GM19372 (cell line): ENCODE measurements around the gene CDH20.

Experiments
- ATAC-seq: cut with Tn5 transposase; IDR thresholded peaks from one replicate; pipeline ENCODE4 v1.9.1; 2021; ENCODE audit warnings: mild to moderate bottlenecking, low read depth, moderate library complexity; ENCODE audit not compliant: unreplicated experiment

CDH20 gene

DNA sequence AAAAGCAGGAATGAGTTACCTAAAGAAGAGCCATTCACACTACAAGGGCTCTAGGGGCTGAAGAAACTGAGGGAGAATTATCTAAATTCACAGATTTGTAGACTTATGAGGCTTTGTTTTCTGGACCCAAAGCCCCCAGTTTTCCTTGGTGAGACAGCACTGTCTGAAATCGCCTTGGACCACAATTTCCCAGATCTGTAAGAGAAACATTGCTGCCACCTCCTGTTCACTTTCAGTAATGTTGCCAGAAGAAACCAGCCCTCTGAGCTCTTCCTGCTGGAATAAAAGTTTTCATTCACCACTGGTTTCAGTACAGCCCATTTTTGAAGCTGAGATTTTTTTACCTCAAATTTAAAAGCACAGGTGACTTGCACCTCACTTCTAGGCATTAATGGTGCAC is 169.2 kb downstream of the CDH20 start:
- ATAC-seq: peak; percentile 58

GRCh38 chr18:61503688-61504087 is 170.5 kb downstream of the CDH20 start:
- no peak for ATAC-seq

DNA sequence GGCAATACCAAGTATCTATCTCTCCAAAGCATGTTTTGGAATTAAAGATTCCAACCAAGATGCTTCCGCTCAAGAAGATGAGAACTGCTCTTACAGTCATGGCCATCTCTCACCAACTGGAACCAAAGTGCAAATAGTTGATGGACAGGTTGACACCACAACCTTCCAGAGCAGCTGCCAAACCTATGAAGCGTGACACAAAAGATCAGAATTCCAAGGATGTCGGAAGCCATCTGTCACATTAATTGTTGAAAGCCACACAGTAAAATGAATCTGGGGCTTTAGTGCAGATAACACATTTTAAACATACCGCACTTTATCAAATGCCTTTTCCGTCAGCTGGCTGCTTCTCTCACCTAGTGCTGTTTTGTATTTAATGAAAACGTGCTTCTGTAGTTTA is 195.7 kb downstream of the CDH20 start:
- ATAC-seq: no peak

GRCh38 chr18:61530681-61531080 is 197.5 kb downstream of the CDH20 start:
- no peak for ATAC-seq

- no peak for ATAC-seq
Observed at GRCh38 chr18:61531182-61531581, 198.0 kb downstream of the CDH20 start.

GRCh38 chr18:61531891-61532290 is 198.7 kb downstream of the CDH20 start:
- no peak for ATAC-seq

- ATAC-seq: no peak
Observed at GRCh38 chr18:61535401-61535800, 202.2 kb downstream of the CDH20 start.

- ATAC-seq: no peak
Observed at GRCh38 chr18:61541673-61542072, 208.4 kb downstream of the CDH20 start.

DNA sequence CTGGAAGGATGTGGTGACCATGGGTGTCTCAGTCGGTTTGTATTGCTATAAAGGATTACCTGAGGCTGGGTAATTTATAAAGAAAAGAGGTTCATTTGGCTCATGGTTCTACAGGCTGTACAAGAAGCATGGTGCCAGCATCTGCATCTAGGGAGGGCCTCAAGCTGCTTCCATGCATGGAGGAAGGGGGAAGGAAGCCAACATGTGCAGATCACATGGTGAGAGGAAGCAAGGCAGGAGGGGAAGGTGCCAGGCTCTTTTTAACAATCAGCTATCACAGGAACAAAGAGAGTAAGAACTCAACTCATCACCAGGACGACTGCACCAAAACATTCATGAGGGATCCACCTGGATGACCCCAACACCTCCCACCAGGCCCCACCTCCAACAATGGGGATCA is 209.4 kb downstream of the CDH20 start:
- ATAC-seq: no peak

DNA sequence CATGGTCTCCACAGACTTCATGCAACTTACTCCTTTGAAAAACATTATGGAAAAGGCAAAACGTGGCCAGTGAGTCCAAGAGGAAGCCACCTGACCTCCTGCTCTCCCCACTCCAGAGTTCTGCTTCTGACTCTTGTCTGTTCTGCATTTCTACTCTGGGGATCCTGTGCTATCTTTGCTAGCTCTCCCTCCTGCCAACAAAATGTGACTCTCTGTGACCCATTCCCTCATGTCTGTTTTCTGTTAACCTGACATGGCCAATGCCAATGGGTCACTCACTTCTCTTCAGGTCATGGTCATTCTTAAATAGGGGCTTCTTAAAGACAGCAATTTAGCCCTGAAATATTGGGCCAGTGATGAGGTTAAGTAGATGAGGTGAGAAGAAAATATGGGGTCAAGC is 210.3 kb downstream of the CDH20 start:
- ATAC-seq: no peak

DNA sequence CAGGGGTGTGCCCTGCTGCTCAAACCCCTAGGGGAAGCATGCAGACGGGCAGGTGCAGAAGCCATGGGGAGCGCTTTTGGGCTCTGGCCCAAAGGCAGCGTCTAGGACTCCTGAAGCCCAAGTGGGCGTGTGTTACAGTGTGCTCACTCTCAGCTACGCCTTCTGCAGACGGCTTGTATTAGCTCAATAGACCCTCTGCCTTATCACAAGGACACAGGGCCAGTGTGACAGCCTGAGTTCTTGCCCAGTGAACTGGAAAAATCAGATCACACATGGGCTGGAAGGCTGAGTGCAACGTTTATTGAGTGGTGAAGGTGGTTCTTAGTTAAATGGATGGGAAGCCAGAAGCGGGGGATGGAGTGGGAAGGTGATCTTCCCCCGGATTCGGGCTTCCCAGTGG is 210.9 kb downstream of the CDH20 start:
- no peak for ATAC-seq

GRCh38 chr18:61545281-61546245 is 212.3 kb downstream of the CDH20 start:
- no peak for ATAC-seq

GRCh38 chr18:61546590-61546989 is 213.4 kb downstream of the CDH20 start:
- ATAC-seq: no peak

GRCh38 chr18:61549416-61549815 is 216.2 kb downstream of the CDH20 start:
- no peak for ATAC-seq

GRCh38 chr18:61549889-61550288 is 216.7 kb downstream of the CDH20 start:
- no peak for ATAC-seq

DNA sequence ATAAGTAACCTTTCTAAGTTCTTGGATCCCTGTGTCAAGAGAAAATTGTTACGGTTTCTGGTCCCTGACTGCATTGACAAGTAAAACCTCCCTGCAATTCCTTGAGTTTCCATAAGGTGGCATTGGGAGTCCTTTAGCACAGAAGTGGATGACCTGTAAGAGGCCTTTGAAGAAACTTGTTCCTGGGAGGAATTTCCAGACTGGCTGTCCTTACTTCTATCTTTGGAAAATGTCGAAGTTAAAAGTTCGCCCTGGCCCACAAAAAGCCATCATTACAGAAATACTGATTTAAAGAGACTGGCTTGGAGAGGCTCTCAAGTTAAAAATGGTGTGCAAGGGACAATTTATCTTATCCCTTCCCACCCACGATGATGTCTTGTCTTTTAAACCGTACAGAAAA is 218.4 kb downstream of the CDH20 start:
- ATAC-seq: peak; percentile 75

- no peak for ATAC-seq
Observed at GRCh38 chr18:61553045-61553659, 219.9 kb downstream of the CDH20 start.

DNA sequence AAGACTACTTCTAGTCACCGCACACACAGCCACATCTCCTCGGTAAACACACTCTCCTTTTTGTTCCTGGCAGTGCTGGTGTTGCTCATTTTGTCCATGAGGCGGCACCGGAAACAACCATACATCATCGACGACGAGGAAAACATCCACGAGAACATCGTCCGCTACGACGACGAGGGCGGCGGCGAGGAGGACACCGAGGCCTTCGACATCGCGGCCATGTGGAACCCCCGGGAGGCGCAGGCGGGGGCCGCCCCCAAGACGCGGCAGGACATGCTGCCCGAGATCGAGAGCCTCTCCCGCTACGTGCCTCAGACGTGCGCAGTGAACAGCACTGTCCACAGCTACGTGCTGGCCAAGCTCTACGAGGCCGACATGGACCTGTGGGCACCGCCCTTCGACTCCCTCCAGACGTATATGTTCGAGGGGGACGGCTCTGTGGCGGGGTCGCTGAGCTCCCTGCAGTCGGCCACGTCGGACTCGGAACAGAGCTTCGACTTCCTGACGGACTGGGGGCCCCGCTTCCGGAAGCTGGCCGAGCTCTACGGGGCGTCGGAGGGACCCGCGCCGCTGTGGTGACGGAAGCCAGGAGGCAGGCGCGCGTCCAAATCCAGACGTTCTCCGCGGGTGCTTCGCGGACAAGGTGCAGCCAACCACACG is 221.0 kb downstream of the CDH20 start:
- ATAC-seq: no peak

- ATAC-seq: no peak
Observed at GRCh38 chr18:61554946-61555361, 221.7 kb downstream of the CDH20 start.

GRCh38 chr18:61556316-61556715 is 223.1 kb downstream of the CDH20 start:
- ATAC-seq: no peak

DNA sequence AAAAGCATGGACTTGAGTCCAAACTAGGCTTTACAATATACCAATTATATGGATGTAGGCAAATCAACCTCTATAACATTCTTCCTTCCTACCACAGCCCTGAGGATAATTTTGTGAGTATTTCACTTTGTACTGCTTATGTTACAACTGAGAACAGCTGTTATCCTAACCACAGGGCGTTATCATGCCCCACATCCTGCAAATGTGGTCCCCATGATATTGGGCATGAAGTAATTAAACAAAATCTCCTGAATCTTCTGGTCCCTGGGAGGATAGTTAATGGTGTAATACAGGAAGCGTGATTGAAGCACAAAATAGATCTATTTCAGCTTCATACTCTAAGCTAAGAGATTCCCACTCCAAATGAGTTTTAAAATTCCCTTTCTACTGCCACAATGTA is 223.6 kb downstream of the CDH20 start:
- no peak for ATAC-seq
